ENCODE data around the gene ZBTB47.

Gene ZBTB47

GRCh38 chr3:42685363-42685881 is 31.9 kb downstream of the ZBTB47 start, which contains the start of gene KLHL40:
Gene KLHL40 (plus strand): TSS chr3:42685537. CDS start chr3:42685619, 82 bp downstream.
- no peak for DNase-seq (ENCODE audit: low spot score)

- no peak for DNase-seq (ENCODE audit: low spot score)
Measured at GRCh38 chr3:42685891-42686820, 32.7 kb downstream of the ZBTB47 start.

- DNase-seq (ENCODE audit: low spot score): no peak
Measured at GRCh38 chr3:42686832-42687650, 33.5 kb downstream of the ZBTB47 start.

GRCh38 chr3:42688016-42688415 is 34.5 kb downstream of the ZBTB47 start:
- no peak for DNase-seq (ENCODE audit: low spot score)

- DNase-seq (ENCODE audit: low spot score): no peak
Measured at GRCh38 chr3:42688487-42689420, 35.3 kb downstream of the ZBTB47 start.

GRCh38 chr3:42689421-42690014 is 36.0 kb downstream of the ZBTB47 start:
- no peak for DNase-seq (ENCODE audit: low spot score)

- no peak for DNase-seq (ENCODE audit: low spot score)
Measured at GRCh38 chr3:42690191-42690590, 36.7 kb downstream of the ZBTB47 start.

GRCh38 chr3:42690766-42691680 is 37.5 kb downstream of the ZBTB47 start:
- no peak for DNase-seq (ENCODE audit: low spot score)

- DNase-seq (ENCODE audit: low spot score): no peak
Measured at GRCh38 chr3:42691816-42692666, 38.5 kb downstream of the ZBTB47 start.

- DNase-seq (ENCODE audit: low spot score): no peak
Measured at GRCh38 chr3:42692667-42693529, 39.4 kb downstream of the ZBTB47 start.

- no peak for DNase-seq (ENCODE audit: low spot score)
Measured at GRCh38 chr3:42693530-42693930, 40.0 kb downstream of the ZBTB47 start.

- DNase-seq (ENCODE audit: low spot score): no peak
Measured at GRCh38 chr3:42694366-42694765, 40.9 kb downstream of the ZBTB47 start.

- no peak for DNase-seq (ENCODE audit: low spot score)
Measured at GRCh38 chr3:42696356-42697288, 43.1 kb downstream of the ZBTB47 start.

GRCh38 chr3:42697289-42698051 is 44.0 kb downstream of the ZBTB47 start:
- no peak for DNase-seq (ENCODE audit: low spot score)

- DNase-seq (ENCODE audit: low spot score): no peak
Measured at GRCh38 chr3:42698216-42698910, 44.9 kb downstream of the ZBTB47 start.

GRCh38 chr3:42698911-42699230 is 45.4 kb downstream of the ZBTB47 start:
- no peak for DNase-seq (ENCODE audit: low spot score)

Measured in LoVo (cell line).